Upper lobe of left lung (tissue), 4 donors: ENCODE measurements around the gene AKR7A2.
"Not testable (repeated sequence)": the region's sequence is repeated elsewhere in the genome, so short reads cannot be mapped to it uniquely, and the experiment has no call there.

Experiments used
- EP300 ChIP-seq, 4 donors: sonication (generic); formaldehyde crosslinking; IDR thresholded peaks; one replicate each; pipeline ENCODE4 v1.5.1; 2017; ENCODE audit warnings: antibody characterized with exemption in 4 of 4, control low read depth in 2 of 4
- POLR2A ChIP-seq, 4 donors: fragments of 450-650 bp; IDR thresholded peaks; one replicate each; pipeline ENCODE4 v1.5.1; 2016 to 2017; ENCODE audit warnings: antibody characterized with exemption in 4 of 4, mild to moderate bottlenecking in 2 of 4
- POLR2AphosphoS5 ChIP-seq, 2 donors: sonication (generic); formaldehyde crosslinking; IDR thresholded peaks; one replicate each; pipeline ENCODE4 v1.5.1; 2017; ENCODE audit warnings: antibody characterized with exemption in 2 of 2
- TF ChIP-seq, protein P1 (sequence below), 6 experiments: fragments of 450-650 bp in 4 of 6; fragments of 200-600 bp in 2 of 6; sonication (generic) in 2 of 6; IDR thresholded peaks; one replicate each; pipeline ENCODE4 v1.5.1; 2016 to 2019; ENCODE audit warnings: antibody characterized with exemption in 6 of 6

DNA sequence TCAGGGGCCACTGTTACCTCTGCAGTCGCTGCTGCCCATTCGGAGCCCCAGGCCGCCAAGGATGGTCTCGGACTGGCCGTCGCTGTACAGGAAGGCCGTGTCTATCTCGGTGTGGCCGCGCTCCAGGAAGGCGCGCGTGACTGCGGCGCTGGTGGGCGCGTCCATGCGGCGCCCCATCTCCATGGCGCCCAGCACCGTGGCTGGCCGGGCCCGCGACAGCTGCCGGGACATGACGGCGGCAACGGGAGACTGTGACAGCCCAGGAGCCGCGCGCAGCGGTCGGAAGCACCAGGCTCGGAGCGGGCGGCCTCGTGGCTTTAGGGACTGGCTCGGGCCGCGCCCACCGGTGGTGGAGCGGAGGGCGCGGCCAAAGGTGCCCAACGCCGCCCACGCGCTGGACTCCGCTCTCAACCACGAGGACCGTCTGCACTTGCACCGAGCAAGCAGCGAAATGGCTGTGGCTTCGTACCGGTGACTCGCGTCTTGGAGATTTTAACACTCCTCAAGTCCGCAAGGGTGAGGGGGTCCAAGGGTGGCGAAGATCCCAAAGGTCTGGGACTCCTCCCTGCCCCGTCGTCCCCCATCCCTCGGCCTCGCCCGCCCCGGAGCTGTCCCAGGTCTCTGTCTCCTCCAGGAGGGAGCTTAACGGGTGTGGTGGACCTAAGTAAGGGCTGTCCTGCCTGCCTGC lies 38.0 kb downstream of the AKR7A2 start:
- not testable (repeated sequence) for TF ChIP-seq POLR2AphosphoS5, POLR2A, EP300 (IDR thresholded peaks at IDR 0.05)
- TF ChIP-seq, protein P1, sequence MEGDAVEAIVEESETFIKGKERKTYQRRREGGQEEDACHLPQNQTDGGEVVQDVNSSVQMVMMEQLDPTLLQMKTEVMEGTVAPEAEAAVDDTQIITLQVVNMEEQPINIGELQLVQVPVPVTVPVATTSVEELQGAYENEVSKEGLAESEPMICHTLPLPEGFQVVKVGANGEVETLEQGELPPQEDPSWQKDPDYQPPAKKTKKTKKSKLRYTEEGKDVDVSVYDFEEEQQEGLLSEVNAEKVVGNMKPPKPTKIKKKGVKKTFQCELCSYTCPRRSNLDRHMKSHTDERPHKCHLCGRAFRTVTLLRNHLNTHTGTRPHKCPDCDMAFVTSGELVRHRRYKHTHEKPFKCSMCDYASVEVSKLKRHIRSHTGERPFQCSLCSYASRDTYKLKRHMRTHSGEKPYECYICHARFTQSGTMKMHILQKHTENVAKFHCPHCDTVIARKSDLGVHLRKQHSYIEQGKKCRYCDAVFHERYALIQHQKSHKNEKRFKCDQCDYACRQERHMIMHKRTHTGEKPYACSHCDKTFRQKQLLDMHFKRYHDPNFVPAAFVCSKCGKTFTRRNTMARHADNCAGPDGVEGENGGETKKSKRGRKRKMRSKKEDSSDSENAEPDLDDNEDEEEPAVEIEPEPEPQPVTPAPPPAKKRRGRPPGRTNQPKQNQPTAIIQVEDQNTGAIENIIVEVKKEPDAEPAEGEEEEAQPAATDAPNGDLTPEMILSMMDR (IDR thresholded peaks at IDR 0.05) = not testable (repeated sequence)
